CD4-positive, alpha-beta T cell (primary cell): ENCODE data around the gene OLFM1. TPM values are rescaled to one million over a fixed set of nuclear protein-coding genes. Genes with fewer than 3 reads are reported as not detected.

Experiments used
- ATAC-seq: fragments of 200-7000 bp; cut with Tn5 transposase; one replicate; pipeline ENCODE4 v1.10.0; 2022; ENCODE audit warnings: mild to moderate bottlenecking; ENCODE audit not compliant: poor library complexity
- CTCF ChIA-PET: fragments of 350-600 bp; sonication (Branson Sonifier 250); formaldehyde crosslinking; loops from one replicate; lab custom pipeline; 2021; ENCODE audit warnings: antibody characterized with exemption, inconsistent platforms; lab: Charles Lee
- POLR2A ChIA-PET: fragments of 350-600 bp; sonication (Branson Sonifier 250); formaldehyde crosslinking; loops from one replicate; lab custom pipeline; 2021; ENCODE audit warnings: antibody characterized with exemption, inconsistent platforms; lab: Charles Lee
- DNase-seq, 14 experiments: peaks; one replicate each; pipeline ENCODE4 v3.0.0-alpha.2; 2013 to 2020; ENCODE audit warnings: mixed read lengths in 2 of 14
- H3K27ac ChIP-seq, 2 donors: one replicate each; pipeline versions ENCODE4 v1.5.1 to v1.7.0; 2013; ENCODE audit warnings: low read length in 2 of 2, low read depth in 1 of 2, mild to moderate bottlenecking in 1 of 2
- H3K27me3 ChIP-seq, 2 experiments: 1 replicate in 1 of 2; 2 replicates in 1 of 2; pipeline versions ENCODE4 v1.6.1 to v1.7.0; 2013; ENCODE audit warnings: low read length in 2 of 2, control low read depth in 1 of 2, mild to moderate bottlenecking in 1 of 2, moderate library complexity in 1 of 2; ENCODE audit not compliant: insufficient read depth in 2 of 2, control insufficient read depth in 1 of 2
- H3K36me3 ChIP-seq: one replicate; pipeline ENCODE4 v1.6.1; 2013; ENCODE audit warnings: low read length, control low read depth; ENCODE audit not compliant: insufficient read depth
- H3K4me1 ChIP-seq: one replicate; pipeline ENCODE4 v1.6.1; 2013; ENCODE audit warnings: low read length, control low read depth; ENCODE audit not compliant: insufficient read depth
- H3K4me3 ChIP-seq: one replicate; pipeline ENCODE4 v1.5.1; 2013; ENCODE audit warnings: mild to moderate bottlenecking, low read length, moderate library complexity
- H3K9me3 ChIP-seq, 2 experiments: 1 replicate in 1 of 2; 2 replicates in 1 of 2; pipeline versions ENCODE4 v1.6.1 to v1.7.0; 2013; ENCODE audit warnings: low read length in 2 of 2, mild to moderate bottlenecking in 2 of 2, control low read depth in 1 of 2, moderate library complexity in 1 of 2; ENCODE audit not compliant: control insufficient read depth in 1 of 2, insufficient read depth in 1 of 2
- H3K27ac Mint-ChIP-seq: one replicate; pipeline ENCODE4 v1.8.0; 2020; ENCODE audit warnings: mixed read lengths
- H3K27me3 Mint-ChIP-seq: one replicate; pipeline ENCODE4 v1.8.0; 2021; ENCODE audit warnings: mixed read lengths
- H3K36me3 Mint-ChIP-seq: one replicate; pipeline ENCODE4 v1.8.0; 2021; ENCODE audit warnings: low read depth, mixed read lengths
- H3K4me1 Mint-ChIP-seq: one replicate; pipeline ENCODE4 v1.8.0; 2021; ENCODE audit warnings: low read depth, mixed read lengths
- H3K4me3 Mint-ChIP-seq: one replicate; pipeline ENCODE4 v1.8.0; 2020; ENCODE audit warnings: mild to moderate bottlenecking, mixed read lengths
- H3K9me3 Mint-ChIP-seq: one replicate; pipeline ENCODE4 v1.8.0; 2020; ENCODE audit warnings: mixed read lengths
- intact Hi-C, 2 experiments: fragments of 100-400 bp; cut with DNase I in 1 of 2; cut with micrococcal nuclease in 1 of 2; formaldehyde crosslinking; loops; one replicate each; pipeline versions ENCODE4 v1.15.1 to v1.9.0; 2023 to 2025; cut with DNase I, micrococcal nuclease
- total RNA-seq, 174 experiments: library from RNA in 2 of 174; stranded (reverse) in 2 of 174; gene quantifications; one replicate each; pipeline ENCODE4 v1.2.3 and lab custom pipeline; 2021 to 2026
- TF ChIP-seq, protein P1 (sequence below): fragments of 200-600 bp; IDR thresholded peaks from one replicate; pipeline ENCODE4 v1.8.0; 2022; ENCODE audit warnings: antibody characterized with exemption, mild to moderate bottlenecking

Gene OLFM1
- total RNA-seq, 2 experiments from 2014 or later = not detected

DNA sequence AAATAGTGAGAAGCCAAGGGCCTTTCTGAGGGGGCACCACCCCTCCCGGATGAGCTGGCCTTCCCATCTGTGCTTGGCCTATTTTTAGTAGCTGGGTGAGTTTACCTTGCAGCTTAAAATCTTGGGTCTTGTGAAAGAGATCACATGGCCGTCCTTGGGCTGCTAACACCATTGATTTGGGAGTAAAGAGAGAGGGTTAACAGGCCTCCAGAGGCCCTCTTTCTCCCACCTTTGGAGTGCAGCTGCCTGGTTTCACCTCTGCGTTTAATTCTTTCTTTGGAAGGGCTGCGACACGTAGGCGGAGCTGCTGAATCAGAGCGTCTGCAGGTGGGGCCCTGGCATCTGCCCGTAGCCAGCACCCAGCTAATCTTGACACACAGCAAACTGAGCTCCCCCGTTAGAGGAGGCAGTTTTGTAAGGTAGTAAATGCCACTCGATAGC, 12.8 kb downstream of the OLFM1 start:
- Mint-ChIP-seq H3K9me3 (peaks cover under 1% of the 10 kb centered on the region), H3K4me1 (no peaks in the 10 kb centered on the region), H3K27me3 (peaks cover 55% of the 10 kb centered on the region), H3K36me3 (no peaks in the 10 kb centered on the region), H3K27ac (no peak overlapping the region), H3K4me3 (no peak overlapping the region)
- no peak for DNase-seq
- intact Hi-C loops = no loop called here
- peaks cover 0 to 15% of the 10 kb centered on the region in 2 experiments for H3K9me3 ChIP-seq
- H3K4me1 ChIP-seq = no peaks in the 10 kb centered on the region
- ChIA-PET POLR2A (no interaction called here), CTCF (no interaction called here)
- no peak overlapping the region for H3K4me3 ChIP-seq
- peaks cover 10 to 38% of the 10 kb centered on the region in 2 experiments for H3K27me3 ChIP-seq
- no peaks in the 10 kb centered on the region for H3K36me3 ChIP-seq
- TF ChIP-seq, protein P1, sequence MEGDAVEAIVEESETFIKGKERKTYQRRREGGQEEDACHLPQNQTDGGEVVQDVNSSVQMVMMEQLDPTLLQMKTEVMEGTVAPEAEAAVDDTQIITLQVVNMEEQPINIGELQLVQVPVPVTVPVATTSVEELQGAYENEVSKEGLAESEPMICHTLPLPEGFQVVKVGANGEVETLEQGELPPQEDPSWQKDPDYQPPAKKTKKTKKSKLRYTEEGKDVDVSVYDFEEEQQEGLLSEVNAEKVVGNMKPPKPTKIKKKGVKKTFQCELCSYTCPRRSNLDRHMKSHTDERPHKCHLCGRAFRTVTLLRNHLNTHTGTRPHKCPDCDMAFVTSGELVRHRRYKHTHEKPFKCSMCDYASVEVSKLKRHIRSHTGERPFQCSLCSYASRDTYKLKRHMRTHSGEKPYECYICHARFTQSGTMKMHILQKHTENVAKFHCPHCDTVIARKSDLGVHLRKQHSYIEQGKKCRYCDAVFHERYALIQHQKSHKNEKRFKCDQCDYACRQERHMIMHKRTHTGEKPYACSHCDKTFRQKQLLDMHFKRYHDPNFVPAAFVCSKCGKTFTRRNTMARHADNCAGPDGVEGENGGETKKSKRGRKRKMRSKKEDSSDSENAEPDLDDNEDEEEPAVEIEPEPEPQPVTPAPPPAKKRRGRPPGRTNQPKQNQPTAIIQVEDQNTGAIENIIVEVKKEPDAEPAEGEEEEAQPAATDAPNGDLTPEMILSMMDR = no peak
- ATAC-seq = no peak
- H3K27ac ChIP-seq = no peak overlapping the region

DNA sequence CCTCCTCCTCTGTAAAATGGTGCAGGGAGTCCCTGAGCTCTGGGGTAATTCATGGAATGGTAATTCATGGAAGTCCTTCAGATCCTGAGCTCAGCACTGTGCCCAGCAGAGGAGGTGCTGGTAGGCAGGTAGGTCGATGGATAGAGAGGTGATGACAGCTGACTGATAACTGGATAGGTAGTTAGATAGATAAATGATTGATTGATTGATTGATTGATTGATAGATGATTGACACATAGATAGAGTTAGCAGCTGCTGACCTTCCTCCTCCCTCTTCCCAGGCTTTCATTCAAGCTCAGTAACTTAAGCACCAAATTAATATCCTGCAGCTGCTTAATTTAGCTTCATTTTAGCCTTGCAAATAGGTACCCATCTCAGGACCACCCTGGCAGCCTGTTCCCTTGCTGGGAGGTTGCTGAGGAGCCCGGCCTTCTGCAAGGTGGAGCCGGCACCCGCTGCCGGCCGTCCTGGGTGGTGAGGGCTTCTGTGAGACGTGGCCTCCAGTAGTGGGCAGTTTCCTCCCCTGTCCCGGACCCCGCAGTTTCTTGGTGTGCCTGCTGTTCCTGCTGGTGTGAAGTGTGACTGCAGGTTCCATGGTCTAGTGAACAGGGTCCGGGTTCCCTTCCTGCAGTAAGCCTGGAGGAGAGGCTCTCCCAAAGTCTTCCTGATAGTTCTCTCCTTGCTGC, 13.4 kb downstream of the OLFM1 start:
- TF ChIP-seq, protein P1 = no peak
- no peaks in the 10 kb centered on the region for H3K4me1 ChIP-seq
- H3K27ac ChIP-seq = no peak overlapping the region
- no peak for DNase-seq
- ChIA-PET POLR2A (no interaction called here), CTCF (no interaction called here)
- Mint-ChIP-seq H3K4me1 (no peaks in the 10 kb centered on the region), H3K27ac (no peak overlapping the region), H3K27me3 (peaks cover 49% of the 10 kb centered on the region), H3K9me3 (no peaks in the 10 kb centered on the region), H3K4me3 (no peak overlapping the region), H3K36me3 (no peaks in the 10 kb centered on the region)
- H3K36me3 ChIP-seq = no peaks in the 10 kb centered on the region
- no peak overlapping the region for H3K4me3 ChIP-seq
- no peak for ATAC-seq
- intact Hi-C loops = no loop called here
- H3K9me3 ChIP-seq = peaks cover 0 to 20% of the 10 kb centered on the region in 2 experiments
- peaks cover 7 to 38% of the 10 kb centered on the region in 2 experiments for H3K27me3 ChIP-seq

DNA sequence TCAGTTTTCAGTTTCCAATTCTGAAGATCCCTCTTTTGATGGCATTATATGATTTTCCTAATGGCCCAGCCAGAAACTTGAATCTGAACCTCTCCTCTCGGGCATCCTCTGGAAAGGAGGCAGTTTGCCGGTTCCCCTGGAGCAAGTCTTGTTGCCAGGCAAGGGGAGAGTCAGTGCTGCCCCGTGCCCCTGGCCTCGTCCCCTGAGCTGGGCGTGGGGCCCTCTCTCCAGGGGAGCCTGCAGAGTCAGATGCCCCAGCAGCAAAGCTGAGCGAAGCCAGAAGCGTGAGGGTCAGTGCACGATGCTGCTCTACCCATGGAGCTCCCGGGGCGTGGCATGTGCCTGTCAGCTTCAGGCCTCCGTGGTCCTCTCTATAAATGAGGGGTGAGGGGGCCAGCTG, 14.0 kb downstream of the OLFM1 start:
- Mint-ChIP-seq H3K4me1 (no peaks in the 10 kb centered on the region), H3K36me3 (no peaks in the 10 kb centered on the region), H3K4me3 (no peak overlapping the region), H3K27ac (no peak overlapping the region), H3K9me3 (no peaks in the 10 kb centered on the region), H3K27me3 (peaks cover 49% of the 10 kb centered on the region)
- intact Hi-C loops = no loop called here
- DNase-seq (no peak), ATAC-seq (no peak)
- Histone ChIP-seq H3K27me3 (peaks cover 7 to 37% of the 10 kb centered on the region in 2 experiments), H3K36me3 (no peaks in the 10 kb centered on the region), H3K4me1 (no peaks in the 10 kb centered on the region), H3K4me3 (no peak overlapping the region), H3K9me3 (peaks cover 0 to 22% of the 10 kb centered on the region in 2 experiments), H3K27ac (no peak overlapping the region)
- CTCF ChIA-PET = no interaction called here
- POLR2A ChIA-PET = no interaction called here
- TF ChIP-seq, protein P1 = no peak
